DMS114 treated with DMSO at 0.1 percent for 48 hours (cell line): Measurements from ENCODE around the gene P3R3URF.

Source experiments
- DNase-seq: peaks from one replicate; lab custom pipeline; 2025; ENCODE audit not compliant: unreplicated experiment; lab: John Stamatoyannopoulos, UW

The P3R3URF gene

DNA sequence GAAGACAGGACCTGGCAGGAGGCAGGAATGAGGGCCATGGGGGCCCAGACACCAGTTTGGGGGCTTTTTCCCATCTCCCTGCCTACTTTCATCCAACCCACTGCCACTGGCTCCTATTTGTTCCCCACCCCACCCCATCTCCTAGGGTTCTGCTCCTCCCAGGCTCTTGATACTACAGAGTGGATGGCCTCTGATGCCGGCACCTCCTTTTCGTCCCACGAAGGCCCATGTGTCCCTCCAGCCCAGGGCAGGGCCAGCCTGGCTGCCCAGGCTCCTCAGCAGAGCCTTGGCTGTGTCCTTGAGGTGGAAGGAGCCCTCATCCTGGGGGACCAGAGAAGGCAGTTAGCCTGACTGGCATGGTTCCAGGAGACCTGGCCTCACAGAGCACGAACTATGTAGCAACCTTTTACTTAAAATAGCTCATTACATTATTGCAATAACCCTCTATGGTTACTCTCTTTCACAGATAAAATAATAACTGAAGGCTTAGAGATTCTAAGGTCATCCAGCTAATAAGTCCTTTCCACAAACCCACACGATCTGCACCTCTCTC lies 18.4 kb upstream of the P3R3URF start:
- DNase-seq: no peak

- DNase-seq: no peak
Observed at GRCh38 chr1:46193984-46194570, 17.8 kb upstream of the P3R3URF start.

DNA sequence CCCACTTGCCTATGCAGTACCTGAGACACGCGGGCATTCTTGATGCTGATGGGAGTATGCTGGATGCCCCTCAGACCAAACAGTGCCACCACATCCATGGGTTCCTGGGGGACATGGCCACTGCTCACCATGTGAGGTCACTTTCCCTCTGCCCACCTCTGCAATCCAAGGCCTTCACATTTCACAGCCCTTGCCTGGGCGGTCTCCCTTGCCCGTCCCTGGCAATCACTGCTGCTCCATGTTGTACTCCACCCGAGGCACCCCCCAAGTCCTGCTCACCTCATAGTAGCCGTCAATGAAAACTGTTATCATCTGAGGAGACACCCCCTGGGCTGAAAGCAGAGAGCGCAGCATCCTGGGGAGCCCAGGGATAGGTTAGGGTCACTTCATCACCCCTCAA lies 17.0 kb upstream of the P3R3URF start:
- no peak for DNase-seq

DNA sequence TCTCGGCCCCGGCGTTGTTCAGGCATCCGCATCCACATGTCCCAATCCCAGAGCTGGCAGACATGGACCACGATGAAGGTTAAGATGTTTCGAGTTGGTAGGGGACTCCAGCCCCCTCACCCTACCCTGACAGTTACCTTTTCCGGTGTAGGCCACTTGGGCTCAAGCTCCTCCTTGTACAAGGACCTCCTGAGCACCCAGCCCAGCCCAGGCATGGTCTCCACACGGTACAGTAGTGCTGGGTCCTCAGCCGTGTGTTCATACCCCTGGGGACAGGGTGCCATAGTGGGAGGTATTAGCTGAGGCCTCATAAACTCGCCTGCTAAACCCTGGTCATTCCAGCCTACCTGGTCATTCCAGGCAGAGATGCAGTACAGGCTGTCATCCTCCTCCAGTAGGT lies 15.9 kb upstream of the P3R3URF start:
- no peak for DNase-seq

DNA sequence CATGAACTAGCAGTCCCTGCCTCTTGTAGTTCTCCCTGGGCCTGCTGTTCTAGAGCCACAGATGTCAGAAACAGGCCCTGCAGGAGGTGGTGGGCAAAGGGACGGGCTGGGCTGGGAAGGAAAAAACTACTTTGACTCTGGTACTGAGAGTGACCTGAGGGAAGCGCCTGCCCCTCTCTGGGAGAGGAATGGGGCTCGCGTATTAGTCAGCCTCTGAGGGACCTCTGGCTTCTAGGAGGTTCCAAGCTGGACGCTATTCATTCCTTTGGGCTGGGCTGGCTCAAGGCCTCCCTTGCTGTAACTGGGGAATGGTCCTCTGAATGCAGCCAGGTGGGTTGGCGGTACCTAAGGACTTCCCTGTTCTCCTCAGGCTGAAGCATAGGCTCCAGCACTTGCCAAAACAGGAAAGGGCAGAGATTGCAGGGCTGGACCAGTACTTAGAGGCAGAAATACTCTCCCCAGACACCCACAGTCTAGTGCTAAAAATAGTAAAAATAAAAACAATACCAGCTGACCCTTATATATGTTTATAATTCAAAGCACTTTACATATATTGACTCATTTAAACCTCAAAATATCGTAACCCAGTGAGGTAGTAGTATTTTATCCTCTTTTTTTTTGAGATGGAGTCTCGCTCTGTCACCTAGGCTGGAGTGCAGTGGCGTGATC lies 14.9 kb upstream of the P3R3URF start:
- no peak for DNase-seq

GRCh38 chr1:46190539-46190938 lies 14.3 kb upstream of the P3R3URF start:
- DNase-seq: no peak

DNA sequence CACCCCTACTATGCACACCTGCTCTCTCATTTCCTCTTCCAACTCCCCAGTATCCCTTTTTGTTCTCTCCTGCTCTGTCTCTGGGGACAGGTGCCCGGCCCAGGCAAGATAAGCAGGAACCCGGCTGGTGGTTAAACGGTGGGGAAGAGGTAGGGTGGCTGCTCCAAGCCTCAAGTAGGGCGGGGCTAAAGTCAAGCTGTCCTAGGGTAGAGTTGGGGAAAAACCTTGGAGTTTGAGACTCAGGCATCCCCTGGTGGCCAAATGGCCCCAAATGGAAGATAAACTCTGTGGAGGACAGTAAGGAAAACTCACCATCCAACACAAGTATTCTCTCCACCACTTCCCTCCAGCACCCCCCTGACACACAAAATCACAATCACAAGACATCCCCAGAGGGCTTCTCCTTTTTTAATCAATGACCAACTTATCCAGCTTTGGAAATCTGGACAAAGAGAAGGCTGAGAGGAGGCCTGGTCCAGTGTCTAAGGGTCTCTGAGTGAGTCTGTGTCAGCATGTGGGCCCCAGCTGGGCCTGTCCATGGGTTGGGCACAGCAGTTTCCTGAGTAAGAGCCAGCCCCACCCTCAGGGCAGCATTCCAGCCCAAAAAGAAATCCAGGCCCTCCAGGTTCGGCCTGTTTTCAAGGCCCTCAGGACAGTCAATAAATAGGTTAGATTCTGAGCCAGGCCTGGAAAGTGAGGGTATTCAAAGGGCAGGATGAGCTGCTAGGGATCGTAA lies 12.2 kb upstream of the P3R3URF start:
- DNase-seq: no peak

DNA sequence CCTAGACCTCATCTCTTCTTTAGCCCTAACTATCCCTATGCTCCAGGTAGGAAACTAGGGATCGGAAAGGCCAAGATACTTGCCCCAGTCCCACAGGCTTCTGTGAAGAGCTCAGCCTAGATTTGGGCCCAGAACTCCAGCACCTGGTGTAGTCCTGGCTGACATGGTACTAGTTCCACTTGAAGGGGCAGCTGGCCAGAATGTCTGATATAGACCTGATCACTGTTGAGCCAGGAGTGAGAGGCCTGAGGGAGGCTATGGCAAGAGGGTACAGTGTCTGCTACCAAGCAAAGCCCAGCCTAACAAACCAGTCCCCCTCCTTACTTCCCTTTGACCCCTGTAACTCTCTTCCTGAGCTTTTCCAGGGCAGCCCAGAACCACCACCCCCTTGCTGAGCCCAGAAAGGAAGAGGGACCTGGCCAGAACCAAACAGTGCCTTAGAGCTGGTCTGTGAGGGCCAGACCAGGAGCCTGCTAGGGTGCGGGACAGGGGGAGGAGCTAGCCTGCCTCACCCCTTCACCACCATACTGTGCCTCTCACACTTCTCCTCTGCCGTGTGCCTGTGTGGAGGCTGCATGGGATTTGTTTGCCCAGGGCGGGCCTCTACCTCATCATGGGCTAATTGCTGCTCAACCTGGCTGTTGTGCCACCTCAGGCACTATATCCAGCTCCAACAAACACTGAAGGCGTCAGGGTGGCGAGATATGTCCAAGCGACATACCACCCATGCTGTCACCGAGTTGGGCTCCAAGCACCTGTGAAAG lies 11.0 kb upstream of the P3R3URF start:
- no peak for DNase-seq

GRCh38 chr1:46186076-46186475 lies 9.8 kb upstream of the P3R3URF start:
- no peak for DNase-seq

DNA sequence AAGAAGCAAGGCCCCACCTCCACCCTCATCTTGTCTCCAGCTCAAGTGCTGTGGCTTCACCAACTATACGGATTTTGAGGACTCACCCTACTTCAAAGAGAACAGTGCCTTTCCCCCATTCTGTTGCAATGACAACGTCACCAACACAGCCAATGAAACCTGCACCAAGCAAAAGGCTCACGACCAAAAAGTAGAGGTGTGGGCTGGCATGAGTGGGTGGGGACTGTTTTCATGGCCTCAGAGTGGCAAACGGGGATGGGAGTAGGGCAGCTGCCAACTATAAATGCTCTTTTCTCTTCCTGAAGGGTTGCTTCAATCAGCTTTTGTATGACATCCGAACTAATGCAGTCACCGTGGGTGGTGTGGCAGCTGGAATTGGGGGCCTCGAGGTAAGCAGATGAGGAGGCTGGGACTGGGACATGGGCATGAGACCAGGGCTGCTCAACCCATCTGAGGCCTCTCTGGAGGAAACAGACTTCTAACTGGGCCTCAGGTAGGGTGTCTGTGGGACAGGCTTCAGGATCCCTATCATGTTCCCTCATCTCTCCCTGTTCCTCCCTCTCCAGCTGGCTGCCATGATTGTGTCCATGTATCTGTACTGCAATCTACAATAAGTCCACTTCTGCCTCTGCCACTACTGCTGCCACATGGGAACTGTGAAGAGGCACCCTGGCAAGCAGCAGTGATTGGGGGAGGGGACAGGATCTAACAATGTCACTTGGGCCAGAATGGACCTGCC lies 8.8 kb upstream of the P3R3URF start:
- DNase-seq: no peak

DNA sequence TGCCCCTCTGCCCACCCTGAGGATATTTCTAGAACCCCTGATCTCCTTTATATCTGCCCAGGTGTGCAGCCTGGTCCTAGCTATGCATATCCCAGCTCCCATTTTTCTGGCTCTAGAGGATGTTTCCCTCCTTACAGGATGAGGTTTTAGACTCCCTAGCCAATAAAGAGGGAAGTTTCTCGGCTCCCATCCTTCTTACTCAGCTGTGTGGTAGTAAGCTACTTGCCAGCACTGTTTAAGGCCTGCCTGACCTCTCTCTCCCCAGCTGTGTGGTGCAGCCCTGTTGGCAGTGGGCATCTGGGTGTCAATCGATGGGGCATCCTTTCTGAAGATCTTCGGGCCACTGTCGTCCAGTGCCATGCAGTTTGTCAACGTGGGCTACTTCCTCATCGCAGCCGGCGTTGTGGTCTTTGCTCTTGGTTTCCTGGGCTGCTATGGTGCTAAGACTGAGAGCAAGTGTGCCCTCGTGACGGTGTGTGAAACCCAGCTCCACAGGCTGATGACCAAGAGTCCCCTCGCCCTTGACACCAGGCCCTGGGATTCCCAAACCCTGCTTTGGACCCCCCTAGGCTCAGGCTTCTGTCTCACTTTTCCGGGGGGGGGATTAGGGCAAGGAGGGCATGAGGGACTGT lies 7.8 kb upstream of the P3R3URF start:
- no peak for DNase-seq

- no peak for DNase-seq
Observed at GRCh38 chr1:46183079-46183847, 7.0 kb upstream of the P3R3URF start.

DNA sequence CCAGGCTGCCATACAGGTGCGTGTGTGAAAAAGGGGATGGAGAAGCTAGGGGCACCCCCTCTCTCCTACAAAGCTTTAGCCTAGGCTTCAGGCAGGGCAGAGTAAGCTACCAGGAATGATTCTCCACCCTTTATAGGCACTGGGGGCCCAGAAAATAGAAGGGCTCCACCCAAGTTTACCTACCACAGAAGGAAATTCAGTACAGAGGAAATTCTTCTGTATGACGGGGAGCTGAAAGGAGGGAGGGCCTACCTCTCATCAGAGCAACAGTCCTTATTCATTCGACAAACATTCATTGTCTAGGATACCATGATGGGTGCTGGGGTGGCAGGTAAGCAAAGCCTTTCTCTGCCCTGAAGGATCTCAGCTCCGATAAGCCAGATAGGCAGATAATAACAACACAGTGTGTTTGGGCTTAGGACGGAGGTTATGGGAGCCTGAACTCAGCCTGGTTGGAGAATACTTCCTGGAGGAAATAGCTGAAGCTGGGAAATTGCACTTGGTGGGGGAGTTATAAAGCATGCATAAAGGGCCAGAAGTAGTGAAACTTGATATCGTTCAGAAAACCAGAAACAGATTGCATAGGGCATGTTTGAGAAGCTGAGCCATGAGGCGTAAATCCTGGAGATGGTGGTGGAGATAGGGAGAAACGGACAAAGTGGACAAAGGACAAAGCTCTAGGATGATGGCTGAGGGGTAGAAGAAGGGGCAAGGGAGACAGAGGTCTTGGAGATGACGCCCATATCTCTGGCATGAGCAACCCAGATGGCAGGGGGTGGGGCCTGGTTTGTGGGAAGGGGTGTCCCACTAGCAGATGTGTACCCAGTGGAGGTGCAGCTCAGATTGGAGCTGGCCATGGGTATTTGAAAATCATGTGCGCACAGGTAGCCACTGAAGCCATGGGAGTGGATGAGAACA lies 5.3 kb upstream of the P3R3URF start:
- DNase-seq: no peak

DNA sequence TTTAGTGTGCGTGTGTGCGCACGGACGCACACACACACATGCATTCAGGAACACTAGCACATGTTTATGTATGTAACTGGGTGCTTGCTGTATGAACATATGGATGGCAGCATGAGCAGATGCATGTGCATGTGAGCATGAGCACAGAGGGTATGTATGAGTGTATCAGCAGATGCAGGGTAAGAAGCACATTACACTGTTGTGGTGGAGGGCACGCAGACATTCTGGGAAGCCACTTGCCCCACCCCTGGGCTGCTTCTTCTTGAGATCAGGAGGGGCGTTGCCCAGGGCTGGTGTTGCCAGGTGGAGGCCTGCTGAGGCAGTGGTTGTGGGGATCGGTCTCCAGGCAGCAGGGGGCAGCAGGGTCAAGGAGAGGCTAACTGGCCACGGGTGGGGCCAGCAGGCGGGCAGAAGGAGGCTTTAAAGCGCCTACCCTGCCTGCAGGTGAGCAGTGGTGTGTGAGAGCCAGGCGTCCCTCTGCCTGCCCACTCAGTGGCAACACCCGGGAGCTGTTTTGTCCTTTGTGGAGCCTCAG lies 3.9 kb upstream of the P3R3URF start:
- no peak for DNase-seq

GRCh38 chr1:46179138-46180081 lies 3.1 kb upstream of the P3R3URF start:
- DNase-seq: peak; percentile 90

DNA sequence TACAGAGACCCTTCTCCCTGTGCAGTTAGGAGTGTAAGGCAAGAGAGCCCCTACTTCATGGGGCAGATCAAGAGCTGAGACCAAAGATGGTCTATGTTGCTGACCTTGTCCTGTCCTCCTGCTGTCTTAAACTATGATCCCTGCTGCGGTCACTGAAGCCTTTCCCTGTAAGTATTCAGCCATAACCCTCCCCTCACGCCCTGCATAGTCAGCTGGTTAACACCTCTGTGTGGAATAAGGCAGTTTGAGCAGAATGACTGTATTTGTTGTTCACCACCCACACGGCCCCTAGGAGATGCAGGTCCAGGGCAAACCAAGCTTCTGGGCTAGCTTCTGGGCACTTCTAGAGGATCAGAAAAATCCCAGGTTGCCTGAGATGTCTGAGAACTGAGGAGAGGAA lies 1.0 kb downstream of the P3R3URF start:
- DNase-seq: no peak
